Skeletal muscle tissue (tissue), 4 donors: Measurements from ENCODE around the gene CHD5. TPM values are rescaled to one million over a fixed set of nuclear protein-coding genes. Genes with fewer than 3 reads are reported as not detected.

ENCODE experiments used
- H3K27ac ChIP-seq: one replicate; pipeline ENCODE4 v1.7.0; 2013; ENCODE audit warnings: mild to moderate bottlenecking, low read depth, low read length, inconsistent platforms
- H3K27me3 ChIP-seq, 3 donors: one replicate each; pipeline ENCODE4 v1.7.0; 2013; ENCODE audit warnings: low read length in 3 of 3; ENCODE audit not compliant: control insufficient read depth in 3 of 3, insufficient read depth in 3 of 3
- H3K36me3 ChIP-seq, 3 donors: one replicate each; pipeline ENCODE4 v1.7.0; 2013; ENCODE audit warnings: low read length in 3 of 3; ENCODE audit not compliant: control insufficient read depth in 3 of 3, insufficient read depth in 3 of 3
- H3K4me1 ChIP-seq, 3 donors: one replicate each; pipeline ENCODE4 v1.7.0; 2013; ENCODE audit warnings: low read length in 3 of 3, mild to moderate bottlenecking in 3 of 3; ENCODE audit not compliant: control insufficient read depth in 3 of 3, insufficient read depth in 3 of 3
- H3K4me3 ChIP-seq, 3 donors: one replicate each; pipeline ENCODE4 v1.7.0; 2013; ENCODE audit warnings: low read length in 3 of 3
- H3K9ac ChIP-seq, 3 donors: one replicate each; pipeline ENCODE4 v1.7.0; 2013; ENCODE audit warnings: low read length in 3 of 3, mild to moderate bottlenecking in 3 of 3, moderate library complexity in 2 of 3, low read depth in 1 of 3
- H3K9me3 ChIP-seq, 3 donors: one replicate each; pipeline ENCODE4 v1.7.0; 2013; ENCODE audit warnings: low read length in 3 of 3; ENCODE audit not compliant: control insufficient read depth in 3 of 3
- total RNA-seq: library from RNA; depleted of rRNA; stranded (reverse); fragments of >200 nt; gene quantifications from one replicate; pipeline ENCODE4 v1.2.3, GENCODE V29; 2014
- donor health status: Osteomylitis.

CHD5 gene
- total RNA-seq, 1 donor from 2014 or later, result not detected

GRCh38 chr1:6094246-6094645, 85.9 kb downstream of the CHD5 start:
- Histone ChIP-seq H3K4me1 (no peaks in the 10 kb centered on the region), H3K4me3 (no peak overlapping the region), H3K9me3 (no peaks in the 10 kb centered on the region), H3K36me3 (peaks cover 0 to 2% (median 0%) of the 10 kb centered on the region in 3 donors), H3K27ac (no peak overlapping the region), H3K27me3 (peaks cover 0 to 11% (median 0%) of the 10 kb centered on the region in 3 donors), H3K9ac (no peak overlapping the region)

- Histone ChIP-seq H3K4me3 (no peak overlapping the region), H3K9ac (no peak overlapping the region), H3K27me3 (peaks cover 0 to 10% (median 0%) of the 10 kb centered on the region in 3 donors), H3K4me1 (no peaks in the 10 kb centered on the region), H3K27ac (no peak overlapping the region), H3K9me3 (no peaks in the 10 kb centered on the region), H3K36me3 (peaks cover 0 to 1% (median 0%) of the 10 kb centered on the region in 3 donors)
Measured at GRCh38 chr1:6093611-6094010, 86.5 kb downstream of the CHD5 start.

GRCh38 chr1:6093071-6093470, 87.0 kb downstream of the CHD5 start:
- Histone ChIP-seq H3K4me1 (no peaks in the 10 kb centered on the region), H3K9ac (no peak overlapping the region), H3K27me3 (peaks cover 0 to 10% (median 0%) of the 10 kb centered on the region in 3 donors), H3K36me3 (no peaks in the 10 kb centered on the region), H3K4me3 (no peak overlapping the region), H3K9me3 (no peaks in the 10 kb centered on the region), H3K27ac (no peak overlapping the region)

- H3K36me3 ChIP-seq, result no peaks in the 10 kb centered on the region
- peaks cover 0 to 10% (median 0%) of the 10 kb centered on the region in 3 donors for H3K27me3 ChIP-seq
- no peak overlapping the region for H3K4me3 ChIP-seq
- no peaks in the 10 kb centered on the region for H3K4me1 ChIP-seq
- H3K27ac ChIP-seq, result no peak overlapping the region
- no peak overlapping the region for H3K9ac ChIP-seq
- no peaks in the 10 kb centered on the region for H3K9me3 ChIP-seq
Measured at GRCh38 chr1:6092211-6092610, 87.9 kb downstream of the CHD5 start.

DNA sequence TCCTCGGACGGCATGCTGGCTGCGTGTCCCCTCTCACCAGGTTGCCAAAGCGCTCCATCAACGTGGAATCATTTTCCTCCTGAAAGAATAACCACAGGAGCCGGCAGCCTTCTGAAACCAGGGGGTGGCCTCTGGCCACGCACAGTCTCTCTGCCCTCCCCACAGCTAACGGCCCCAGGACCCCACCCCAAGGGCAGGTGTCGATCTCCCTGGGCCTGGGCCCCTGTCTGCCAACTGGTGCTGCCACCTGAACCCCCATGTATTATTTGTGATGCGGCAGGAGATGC, 88.4 kb downstream of the CHD5 start:
- Histone ChIP-seq H3K9me3 (no peaks in the 10 kb centered on the region), H3K27me3 (peaks cover 0 to 10% (median 0%) of the 10 kb centered on the region in 3 donors), H3K4me1 (no peaks in the 10 kb centered on the region), H3K27ac (no peak overlapping the region), H3K9ac (no peak overlapping the region), H3K36me3 (no peaks in the 10 kb centered on the region), H3K4me3 (no peak overlapping the region)

DNA sequence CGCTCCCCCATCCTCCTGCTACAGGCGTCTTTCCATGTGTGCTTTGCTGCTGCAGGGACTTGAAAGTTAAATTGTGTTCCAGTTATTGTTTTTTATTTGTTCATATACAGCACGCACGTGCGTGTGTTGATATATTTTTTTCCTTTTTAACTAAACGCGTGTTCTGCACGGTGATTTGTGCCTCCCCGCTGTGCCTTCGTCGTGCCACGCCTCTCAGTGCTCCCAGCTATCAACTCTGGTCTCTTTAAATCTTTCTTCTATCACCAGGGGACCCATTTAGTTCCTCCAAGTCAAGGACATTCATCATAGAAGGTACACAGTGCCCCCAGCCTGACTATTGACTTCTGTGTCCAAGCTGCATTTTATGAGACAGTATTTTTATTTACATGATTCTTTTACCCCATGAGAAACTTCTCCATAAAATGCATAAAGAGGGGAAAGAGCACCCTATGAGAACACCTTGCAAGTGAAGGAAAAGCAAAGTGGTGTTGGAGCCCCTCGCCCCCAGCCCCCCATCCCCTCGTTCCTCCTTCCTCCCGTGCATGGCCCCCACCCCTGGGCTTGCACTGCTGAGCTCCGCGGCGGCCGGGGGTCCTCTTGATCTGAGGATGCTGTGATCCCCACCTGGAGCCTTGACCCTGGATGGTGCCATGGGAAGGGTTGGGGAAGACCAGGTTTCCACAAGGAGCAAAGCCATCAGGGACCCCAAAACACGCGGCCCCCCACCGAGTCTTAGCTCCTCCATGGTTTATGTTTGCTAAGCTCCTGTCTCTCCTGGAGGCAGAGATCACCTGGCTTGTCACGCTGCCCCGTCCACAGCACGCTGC, 88.9 kb downstream of the CHD5 start:
- no peaks in the 10 kb centered on the region for H3K36me3 ChIP-seq
- no peak overlapping the region for H3K4me3 ChIP-seq
- peaks cover 0 to 10% (median 0%) of the 10 kb centered on the region in 3 donors for H3K27me3 ChIP-seq
- no peak overlapping the region for H3K9ac ChIP-seq
- H3K4me1 ChIP-seq, result no peaks in the 10 kb centered on the region
- no peaks in the 10 kb centered on the region for H3K9me3 ChIP-seq
- H3K27ac ChIP-seq, result no peak overlapping the region

DNA sequence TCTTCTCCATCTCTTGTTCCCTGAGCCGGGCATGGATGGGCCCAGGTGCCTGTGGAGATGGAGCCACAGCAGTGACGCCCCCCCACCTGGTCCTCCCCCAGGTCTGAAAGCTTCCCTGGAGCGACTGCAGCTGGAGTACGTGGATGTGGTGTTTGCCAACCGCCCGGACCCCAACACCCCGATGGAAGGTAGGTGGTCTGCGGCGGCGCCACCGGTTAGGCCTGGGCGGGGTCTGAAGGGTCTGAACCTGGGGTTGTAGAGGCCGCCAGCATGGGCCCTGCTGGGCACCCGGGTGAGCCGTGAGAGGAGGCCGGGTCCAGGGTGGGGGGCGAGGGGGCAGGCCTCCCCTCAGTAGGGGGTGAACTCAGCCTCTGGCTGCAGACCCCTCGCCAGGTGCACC, 89.8 kb downstream of the CHD5 start:
- no peak overlapping the region for H3K4me3 ChIP-seq
- no peaks in the 10 kb centered on the region for H3K36me3 ChIP-seq
- H3K27me3 ChIP-seq, result peaks cover 0 to 17% (median 3%) of the 10 kb centered on the region in 3 donors
- H3K27ac ChIP-seq, result no peak overlapping the region
- H3K4me1 ChIP-seq, result no peaks in the 10 kb centered on the region
- no peaks in the 10 kb centered on the region for H3K9me3 ChIP-seq
- H3K9ac ChIP-seq, result no peak overlapping the region

GRCh38 chr1:6088956-6089355, 91.2 kb downstream of the CHD5 start:
- Histone ChIP-seq H3K27me3 (peaks cover 0 to 23% (median 8%) of the 10 kb centered on the region in 3 donors), H3K4me3 (no peak overlapping the region), H3K27ac (no peak overlapping the region), H3K9me3 (no peaks in the 10 kb centered on the region), H3K9ac (no peak overlapping the region), H3K36me3 (no peaks in the 10 kb centered on the region), H3K4me1 (no peaks in the 10 kb centered on the region)

DNA sequence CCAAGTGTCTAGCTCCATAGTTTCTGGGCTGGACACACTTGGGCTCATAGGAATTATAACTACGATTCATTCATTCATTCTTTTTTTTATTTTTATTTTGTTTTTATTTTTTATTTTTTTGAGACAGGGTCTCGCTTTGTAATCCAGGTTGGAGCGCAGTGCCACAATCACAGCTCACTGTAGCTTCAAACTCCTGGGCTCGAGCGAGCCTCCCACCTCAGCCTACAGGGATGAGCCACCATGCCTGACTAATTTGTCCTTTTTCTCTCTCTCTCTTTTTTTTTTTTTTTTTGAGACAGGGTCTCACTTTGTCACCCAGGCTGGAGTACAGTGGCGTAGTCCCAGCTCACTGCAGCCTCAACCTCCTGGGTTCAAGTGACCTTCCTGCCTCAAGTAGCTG, 92.2 kb downstream of the CHD5 start:
- Histone ChIP-seq H3K27ac (no peak overlapping the region), H3K27me3 (peaks cover 10 to 31% (median 13%) of the 10 kb centered on the region in 3 donors), H3K36me3 (no peaks in the 10 kb centered on the region), H3K4me3 (no peak overlapping the region), H3K9me3 (no peaks in the 10 kb centered on the region), H3K9ac (no peak overlapping the region), H3K4me1 (peaks cover 0 to 6% (median 3%) of the 10 kb centered on the region in 3 donors)

- H3K9ac ChIP-seq, result no peak overlapping the region
- no peaks in the 10 kb centered on the region for H3K36me3 ChIP-seq
- H3K9me3 ChIP-seq, result no peaks in the 10 kb centered on the region
- no peak overlapping the region for H3K4me3 ChIP-seq
- H3K27me3 ChIP-seq, result peaks cover 10 to 36% (median 14%) of the 10 kb centered on the region in 3 donors
- peaks cover 0 to 6% (median 3%) of the 10 kb centered on the region in 3 donors for H3K4me1 ChIP-seq
- no peak overlapping the region for H3K27ac ChIP-seq
Measured at GRCh38 chr1:6087377-6087772, 92.7 kb downstream of the CHD5 start.
